GM15510 (cell line): ENCODE data around the gene SYN1.

Experiments
- POLR2A ChIP-seq: IDR thresholded peaks from 3 replicates; pipeline ENCODE4 v1.6.1; 2011; ENCODE audit warnings: borderline replicate concordance; ENCODE audit not compliant: insufficient read length; ENCODE audit errors: extremely low read depth

Gene SYN1

GRCh38 chrX:47572773-47573340 is 46.8 kb downstream of the SYN1 start:
- no peak for TF ChIP-seq POLR2A

GRCh38 chrX:47571896-47572295 is 47.8 kb downstream of the SYN1 start:
- TF ChIP-seq POLR2A = no peak

GRCh38 chrX:47571215-47571614 is 48.4 kb downstream of the SYN1 start:
- no peak for TF ChIP-seq POLR2A

GRCh38 chrX:47570794-47571193 is 48.9 kb downstream of the SYN1 start:
- no peak for TF ChIP-seq POLR2A

GRCh38 chrX:47568656-47569295 is 50.9 kb downstream of the SYN1 start:
- TF ChIP-seq POLR2A = no peak

GRCh38 chrX:47566841-47567240 is 52.8 kb downstream of the SYN1 start:
- TF ChIP-seq POLR2A = no peak

- TF ChIP-seq POLR2A = no peak
Observed at GRCh38 chrX:47564438-47565085, 55.1 kb downstream of the SYN1 start.

GRCh38 chrX:47563801-47564315 is 55.8 kb downstream of the SYN1 start:
- no peak for TF ChIP-seq POLR2A

- no peak for TF ChIP-seq POLR2A
Observed at GRCh38 chrX:47562615-47563243, 56.9 kb downstream of the SYN1 start.

- TF ChIP-seq POLR2A = no peak
Observed at GRCh38 chrX:47561659-47562151, 58.0 kb downstream of the SYN1 start.

GRCh38 chrX:47560934-47561658 is 58.6 kb downstream of the SYN1 start, which contains the start of gene ARAF:
Gene ARAF (plus strand): TSS chrX:47561205. CDS start chrX:47562968, 1,763 bp downstream.
- TF ChIP-seq POLR2A = peak; percentile 64

- TF ChIP-seq POLR2A = no peak
Observed at GRCh38 chrX:47560179-47560933, 59.3 kb downstream of the SYN1 start.

GRCh38 chrX:47558436-47558835 is 61.2 kb downstream of the SYN1 start:
- no peak for TF ChIP-seq POLR2A
